Smooth muscle cell (in vitro differentiated cells): ENCODE measurements around the gene ZNF184. TPM values are rescaled to one million over a fixed set of nuclear protein-coding genes. Genes with fewer than 3 reads are reported as not detected.

Experiments used
- DNase-seq: peaks from one replicate; lab custom pipeline; 2025; ENCODE audit not compliant: unreplicated experiment; lab: John Stamatoyannopoulos, UW
- H2AFZ ChIP-seq: fragments of 200-600 bp; sonication (generic); 2 replicates; pipeline ENCODE4 v1.6.0; 2016; ENCODE audit warnings: antibody characterized with exemption, low read depth, mild to moderate bottlenecking
- H3F3A ChIP-seq: fragments of 200-600 bp; sonication (generic); 2 replicates; pipeline ENCODE4 v1.6.0; 2017; ENCODE audit warnings: antibody characterized with exemption, low read depth
- H3K27ac ChIP-seq: fragments of 200-600 bp; sonication (generic); 2 replicates; pipeline ENCODE4 v1.5.1; 2016; ENCODE audit warnings: low read depth, mild to moderate bottlenecking
- H3K27me3 ChIP-seq: fragments of 200-600 bp; sonication (generic); 2 replicates; pipeline ENCODE4 v1.6.1; 2016; ENCODE audit warnings: low read depth, mild to moderate bottlenecking
- H3K36me3 ChIP-seq: fragments of 200-600 bp; sonication (generic); 2 replicates; pipeline ENCODE4 v1.5.1; 2016; ENCODE audit warnings: low read depth
- H3K4me1 ChIP-seq: fragments of 200-600 bp; sonication (generic); 2 replicates; pipeline ENCODE4 v1.5.1; 2016; ENCODE audit warnings: low read depth
- H3K4me2 ChIP-seq: fragments of 200-600 bp; sonication (generic); 2 replicates; pipeline ENCODE4 v1.6.0; 2016; ENCODE audit warnings: mild to moderate bottlenecking
- H3K4me3 ChIP-seq: fragments of 200-600 bp; sonication (generic); 2 replicates; pipeline ENCODE4 v1.5.1; 2016; ENCODE audit warnings: mild to moderate bottlenecking
- H3K79me2 ChIP-seq: fragments of 200-600 bp; sonication (generic); 2 replicates; pipeline ENCODE4 v1.6.0; 2016; ENCODE audit warnings: low read depth, mild to moderate bottlenecking
- H3K9ac ChIP-seq: fragments of 200-600 bp; sonication (generic); 2 replicates; pipeline ENCODE4 v1.6.0; 2016; ENCODE audit warnings: low read depth
- H3K9me3 ChIP-seq: fragments of 200-600 bp; sonication (generic); replicated peaks from 2 replicates; pipeline ENCODE4 v1.5.1; 2016; ENCODE audit warnings: low read depth
- H4K20me1 ChIP-seq: fragments of 200-600 bp; sonication (generic); 2 replicates; pipeline ENCODE4 v1.6.0; 2016; ENCODE audit warnings: low read depth
- CTCF ChIP-seq: fragments of 200-600 bp; sonication (generic); IDR thresholded peaks from 2 replicates; pipeline ENCODE4 v1.5.1; 2017; ENCODE audit warnings: borderline replicate concordance, mild to moderate bottlenecking, antibody characterized with exemption; ENCODE audit not compliant: insufficient read depth, poor library complexity, severe bottlenecking
- WGBS: methylation state at CpG from one replicate; pipeline ENCODE4 v1.1.7; 2016; ENCODE audit warnings: low lambda C conversion rate; 5-methylcytosine and 5-hydroxymethylcytosine counted together
- polyA plus RNA-seq: library from polyadenylated mRNA; unstranded; fragments of >200 nt; fragmentation: Nextera tagmentation; extraction: Ambion mirVana; gene quantifications from 2 replicates; pipeline ENCODE4 v1.2.1, GENCODE V29; 2016
- total RNA-seq: library from RNA; depleted of rRNA; stranded (reverse); fragments of >200 nt; gene quantifications from 2 replicates; pipeline ENCODE4 v1.2.3, GENCODE V29; 2014

Gene ZNF184
- total and polyA plus RNA-seq, 2 experiments from 2014 or later: 7.8 to 9.9 TPM

- H3K79me2 ChIP-seq: no peaks in the 10 kb centered on the region
- H3K4me2 ChIP-seq: peak overlapping the region; percentile 82
- H3K9ac ChIP-seq: peak overlapping the region; percentile 96
Observed at GRCh38 chr6:27477318-27478013, 4.6 kb upstream of the ZNF184 start.

GRCh38 chr6:27476090-27476489 is 3.2 kb upstream of the ZNF184 start:
- Histone ChIP-seq H2AFZ (no peak overlapping the region), H3F3A (peaks cover 9% of the 10 kb centered on the region), H3K79me2 (peaks cover 10% of the 10 kb centered on the region), H3K27ac (no peak overlapping the region), H3K4me1 (peaks cover 14% of the 10 kb centered on the region), H3K4me2 (no peak overlapping the region), H3K9me3 (no peaks in the 10 kb centered on the region), H3K36me3 (no peaks in the 10 kb centered on the region), H4K20me1 (no peaks in the 10 kb centered on the region), H3K4me3 (no peak overlapping the region), H3K9ac (no peak overlapping the region), H3K27me3 (no peaks in the 10 kb centered on the region)
- WGBS: 95% methylated on average over 1 of the region's 1 CpG
- DNase-seq: no peak
- TF ChIP-seq CTCF: no peak

More at GRCh38 chr6:27477318-27478013, 4.6 kb upstream of the ZNF184 start:
- no peak for DNase-seq
- H3K27me3 ChIP-seq: no peaks in the 10 kb centered on the region
- H3F3A ChIP-seq: peaks cover 9% of the 10 kb centered on the region
- peaks cover 3% of the 10 kb centered on the region for H3K4me1 ChIP-seq
- WGBS: 71% methylated on average over 8 of the region's 8 CpGs
- peak overlapping the region; percentile 89 for H2AFZ ChIP-seq
- H3K36me3 ChIP-seq: no peaks in the 10 kb centered on the region
- H3K27ac ChIP-seq: peak overlapping the region; percentile 97
- H3K9me3 ChIP-seq: no peaks in the 10 kb centered on the region
- H3K4me3 ChIP-seq: peak overlapping the region; percentile 75
- no peak for TF ChIP-seq CTCF
- no peaks in the 10 kb centered on the region for H4K20me1 ChIP-seq

- H3K4me1 ChIP-seq: peaks cover 17% of the 10 kb centered on the region
- H3K9me3 ChIP-seq: no peaks in the 10 kb centered on the region
- H3K27me3 ChIP-seq: no peaks in the 10 kb centered on the region
- H3K36me3 ChIP-seq: no peaks in the 10 kb centered on the region
- DNase-seq: no peak
- H4K20me1 ChIP-seq: no peaks in the 10 kb centered on the region
- TF ChIP-seq CTCF: no peak
- no peak overlapping the region for H3K4me2 ChIP-seq
- no peak overlapping the region for H3K9ac ChIP-seq
- 85% methylated on average over 3 of the region's 3 CpGs for WGBS
- H3F3A ChIP-seq: peaks cover 9% of the 10 kb centered on the region
- H3K79me2 ChIP-seq: peaks cover 24% of the 10 kb centered on the region
- H3K4me3 ChIP-seq: no peak overlapping the region
- H3K27ac ChIP-seq: no peak overlapping the region
- H2AFZ ChIP-seq: no peak overlapping the region
Observed at GRCh38 chr6:27474672-27475071, 1.8 kb upstream of the ZNF184 start.

- no peak for TF ChIP-seq CTCF
- H3K4me3 ChIP-seq: peak overlapping the region; percentile 64
- no peaks in the 10 kb centered on the region for H4K20me1 ChIP-seq
- no peak for DNase-seq
- H3K4me1 ChIP-seq: peaks cover 17% of the 10 kb centered on the region
- peak overlapping the region; percentile 91 for H3K4me2 ChIP-seq
- no peak overlapping the region for H3K27ac ChIP-seq
- no peak overlapping the region for H2AFZ ChIP-seq
- H3K36me3 ChIP-seq: no peaks in the 10 kb centered on the region
- H3K9me3 ChIP-seq: no peaks in the 10 kb centered on the region
- H3F3A ChIP-seq: peaks cover 9% of the 10 kb centered on the region
- no peak overlapping the region for H3K9ac ChIP-seq
- H3K79me2 ChIP-seq: peaks cover 25% of the 10 kb centered on the region
- no peaks in the 10 kb centered on the region for H3K27me3 ChIP-seq
- WGBS: 79% methylated on average over 4 of the region's 4 CpGs
Observed at GRCh38 chr6:27474172-27474465, 1.2 kb upstream of the ZNF184 start.
